Heart right ventricle (tissue), 16 donors: ENCODE data around the gene ALG2. TPM values are rescaled to one million over a fixed set of nuclear protein-coding genes. Genes with fewer than 3 reads are reported as not detected.
"Not testable (repeated sequence)": the region's sequence is repeated elsewhere in the genome, so short reads cannot be mapped to it uniquely, and the experiment has no call there.

Experiments used
- ATAC-seq, 8 donors: fragments of 200-7000 bp; cut with Tn5 transposase; one replicate each; pipeline ENCODE4 v1.9.1; 2020; ENCODE audit warnings: mild to moderate bottlenecking in 8 of 8, moderate library complexity in 8 of 8, moderate number of reproducible peaks in 1 of 8
- DNase-seq, 2 donors: peaks; one replicate each; pipeline ENCODE4 v3.0.0-alpha.2; 2020
- H3K27ac ChIP-seq, 10 donors: fragments of 200-600 bp; sonication (generic) in 2 of 10; one replicate each; pipeline versions ENCODE4 v1.5.0 to v1.8.0; 2020 to 2022; ENCODE audit warnings: mild to moderate bottlenecking in 3 of 10
- H3K27me3 ChIP-seq, 7 donors: fragments of 200-600 bp; one replicate each; pipeline ENCODE4 v1.8.0; 2021 to 2022; ENCODE audit warnings: mild to moderate bottlenecking in 2 of 7
- H3K36me3 ChIP-seq, 9 donors: fragments of 200-600 bp; sonication (generic) in 1 of 9; one replicate each; pipeline versions ENCODE4 v1.5.0 to v1.8.0; 2020 to 2022; ENCODE audit warnings: mild to moderate bottlenecking in 2 of 9
- H3K4me1 ChIP-seq, 9 donors: fragments of 200-600 bp; sonication (generic) in 1 of 9; one replicate each; pipeline versions ENCODE4 v1.5.0 to v1.8.0; 2020 to 2022; ENCODE audit warnings: mild to moderate bottlenecking in 4 of 9
- H3K4me3 ChIP-seq, 10 donors: fragments of 200-600 bp; sonication (generic) in 2 of 10; one replicate each; pipeline versions ENCODE4 v1.5.0 to v1.8.0; 2020 to 2022; ENCODE audit warnings: mild to moderate bottlenecking in 7 of 10, moderate library complexity in 2 of 10
- H3K9me3 ChIP-seq, 11 donors: fragments of 200-600 bp in 10 of 11; sonication (generic) in 2 of 11; one replicate each; pipeline versions ENCODE4 v1.5.0 to v1.8.0; 2013 to 2022; ENCODE audit warnings: mild to moderate bottlenecking in 2 of 11, control low read depth in 1 of 11, moderate library complexity in 1 of 11
- CTCF ChIP-seq, 9 donors: fragments of 200-600 bp; sonication (generic) in 2 of 9; IDR thresholded peaks; one replicate each; pipeline versions ENCODE4 v1.5.0 to v1.8.0; 2021 to 2022; ENCODE audit warnings: antibody characterized with exemption in 9 of 9, mild to moderate bottlenecking in 5 of 9, moderate library complexity in 1 of 9
- WGBS, 2 donors: extraction: QIAGEN DNeasy Blood & Tissue Kit; methylation state at CpG; one replicate each; pipeline ENCODE4 v1.1.7; 2013; ENCODE audit warnings: inconsistent platforms in 1 of 2; 5-methylcytosine and 5-hydroxymethylcytosine counted together
- intact Hi-C, 10 donors: fragments of 100-400 bp; cut with DNase I; formaldehyde crosslinking; loops; one replicate each; pipeline versions ENCODE4 v1.11.1 to v1.14.2; 2022
- polyA plus RNA-seq, 2 donors: library from polyadenylated mRNA; stranded (reverse); fragments of 200-250 nt; gene quantifications; one replicate each; pipeline ENCODE4 v1.2.3, GENCODE V29; 2013
- total RNA-seq, 10 donors: library from RNA; stranded (reverse); fragmentation: NEBNext Ultra II Directional in 3 of 10; extraction: Animal tissue kit (Norgen Biotek cat#: 25700) in 3 of 10; gene quantifications; one replicate each; pipeline versions ENCODE4 v1.2.1 to v1.2.4, GENCODE V29; 2021 to 2023
- donor health status: Arrhythmogenic right ventricular cardiomyopathy.
- donor health status: ischemic (EF 13 %, LVEDD 7.1; RV severe dilation, severe dysfunction).
- donor health status: healthy with polysubstance abuse.
- donor health status: DM: no; HTN: yes; CAD: no.
- donor health status: DM: no; HTN: no; CAD: no.
- donor health status: ischemic (EF 25% LVEDD 6.9; RV normal size, moderate dysfunction).
- donor health status: ischemic (EF 25% LVEDD 5.7; RV mildly dilated, moderate dysfunction).
- donor health status: healthy.
- donor health status: DM: yes; HTN: yes; CAD: no.
- donor health status: Ischemic cardiomyopathy.
- donor health status: ischemic (EF 35%, LVEDD 5.7; RV mildly dilated, moderate dysfunction).
- donor health status: nonischemic (EF 11% LVEDD 7.7; RV severe dilation, severe dysfunction).
- donor health status: DM: yes; HTN: yes; CAD: no.
- donor health status: PGD.
- donor health status: ischemic (EF 29% LVEDD 5.4; RV normal size, mild dysfunction).
- donor health status: nonischemic (EF 23%, LVEDD 6.1; RV moderate dilation, normal function).

ALG2 gene
- total and polyA plus RNA-seq, 12 donors, result 10.6 to 27.3 (median 15.0) TPM

GRCh38 chr9:99244344-99245260 is 22.9 kb upstream of the ALG2 start:
- Histone ChIP-seq H3K4me3 (no peak overlapping the region), H3K27me3 (no peaks in the 10 kb centered on the region), H3K4me1 (peaks cover 0 to 19% (median 12%) of the 10 kb centered on the region in 9 donors), H3K27ac (no peak overlapping the region), H3K9me3 (no peaks in the 10 kb centered on the region), H3K36me3 (peaks cover 0 to 20% (median 0%) of the 10 kb centered on the region in 9 donors)
- ATAC-seq (no peak), DNase-seq (no peak)
- intact Hi-C loops, result no loop called here
- no peak for TF ChIP-seq CTCF (IDR thresholded peaks at IDR 0.05)
- 75 to 80% methylated on average over 3 of the region's 3 CpGs for WGBS, 2 donors

DNA sequence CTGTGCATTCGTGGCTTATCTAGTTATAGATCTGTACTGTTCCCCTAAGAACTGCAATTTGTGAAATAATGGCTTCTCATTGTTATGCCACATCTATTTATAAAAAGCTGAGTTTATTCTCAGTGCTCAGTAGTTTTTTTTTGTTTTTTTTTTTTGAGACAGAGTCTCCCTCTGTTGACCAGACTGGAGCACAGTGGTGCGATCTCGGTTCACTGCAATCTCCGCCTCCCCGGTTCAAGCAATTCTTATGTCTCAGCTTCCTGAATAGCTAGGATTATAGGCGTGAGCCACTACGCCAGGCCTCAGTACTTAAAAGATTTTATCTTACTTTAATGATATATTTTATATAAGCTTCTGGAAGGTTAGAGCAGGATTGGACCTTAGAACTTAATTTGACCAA is 19.4 kb upstream of the ALG2 start:
- ATAC-seq, result no peak
- TF ChIP-seq CTCF (IDR thresholded peaks at IDR 0.05), result peak in 3 of 9 donors; percentile 8 to 40 (median 22)
- 77 to 82% methylated on average over 7 of the region's 7 CpGs for WGBS, 2 donors

DNA sequence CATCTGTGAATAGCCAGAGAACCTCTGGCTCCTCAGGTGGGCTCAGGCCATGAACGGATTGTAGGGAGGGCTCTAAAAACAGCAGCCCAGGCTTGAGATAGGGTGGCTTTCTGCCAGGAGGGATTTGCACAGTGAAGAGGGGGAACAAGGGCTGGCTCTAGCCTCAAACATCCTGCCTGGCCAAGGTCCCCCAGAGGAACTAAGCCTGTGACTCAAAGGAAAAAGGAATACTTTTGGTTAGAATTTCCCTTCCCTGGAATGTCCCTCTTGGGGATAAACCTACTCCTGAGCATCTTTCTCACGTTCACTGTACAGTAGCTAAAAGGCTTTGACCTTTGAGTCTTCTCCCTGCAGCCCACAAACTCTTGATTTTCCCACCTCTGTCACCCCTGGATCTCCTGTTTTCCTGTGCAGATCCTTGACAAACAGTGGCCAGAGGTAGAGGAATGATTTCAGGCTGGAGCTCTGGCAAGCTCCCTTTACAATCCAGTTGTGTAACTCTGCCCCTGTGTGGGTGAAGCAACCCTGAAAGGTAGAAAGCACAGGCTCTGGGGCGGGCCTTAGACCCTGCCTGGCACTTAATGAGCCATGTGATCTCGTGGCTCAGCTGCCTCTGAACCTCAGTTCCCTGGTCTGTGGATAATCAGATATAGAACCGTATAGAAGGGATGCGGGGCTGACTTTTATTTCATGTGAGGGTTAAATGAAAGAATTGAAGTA is 17.8 kb upstream of the ALG2 start:
- ATAC-seq (peak in 7 of 8 donors; percentile 19 to 76 (median 53)), DNase-seq (no peak)
- Histone ChIP-seq H3K4me1 (peaks cover 0 to 40% (median 17%) of the 10 kb centered on the region in 9 donors), H3K36me3 (peaks cover 0 to 30% (median 0%) of the 10 kb centered on the region in 9 donors), H3K9me3 (no peaks in the 10 kb centered on the region), H3K27me3 (no peaks in the 10 kb centered on the region), H3K4me3 (no peak overlapping the region), H3K27ac (peak overlapping the region in 3 of 10 donors; percentile 18 to 31 (median 23))
- WGBS, 2 donors, result 48 to 52% methylated on average over 6 of the region's 6 CpGs
- TF ChIP-seq CTCF (IDR thresholded peaks at IDR 0.05), result no peak
- intact Hi-C loops, result no loop called here

More for the DNA sequence above, 19.4 kb upstream of the ALG2 start:
- no peak for DNase-seq
- H3K36me3 ChIP-seq, result peaks cover 0 to 30% (median 0%) of the 10 kb centered on the region in 9 donors
- no peak overlapping the region for H3K4me3 ChIP-seq
- H3K4me1 ChIP-seq, result peaks cover 0 to 33% (median 17%) of the 10 kb centered on the region in 9 donors
- no peaks in the 10 kb centered on the region for H3K9me3 ChIP-seq
- intact Hi-C loops, result no loop called here
- H3K27me3 ChIP-seq, result no peaks in the 10 kb centered on the region
- H3K27ac ChIP-seq, result no peak overlapping the region

DNA sequence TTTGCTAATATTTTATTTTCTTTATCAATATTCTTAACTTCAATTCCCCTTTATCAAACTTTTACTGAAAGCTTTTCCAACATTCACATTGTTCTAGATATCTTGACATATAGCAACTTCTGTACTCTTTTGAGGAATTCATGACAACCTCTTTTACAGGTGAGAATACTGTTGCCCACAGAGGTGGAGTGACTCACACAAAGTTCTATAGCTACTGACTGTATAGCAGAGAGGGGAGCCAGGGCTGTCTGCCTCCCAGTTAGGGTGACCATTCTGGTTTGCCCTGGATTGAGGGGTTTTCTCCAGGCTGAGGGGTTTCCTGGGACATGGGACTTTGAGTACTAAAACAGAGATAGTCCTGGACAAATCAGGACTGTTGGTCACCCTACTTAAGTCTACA is 16.6 kb upstream of the ALG2 start:
- peaks cover 0 to 33% (median under 1%) of the 10 kb centered on the region in 9 donors for H3K36me3 ChIP-seq

GRCh38 chr9:99237849-99238248 is 16.1 kb upstream of the ALG2 start:
- 96% methylated on average over 4 of the region's 4 CpGs for WGBS, 2 donors
- intact Hi-C loops, result not testable (repeated sequence)

More for the DNA sequence above, 16.6 kb upstream of the ALG2 start:
- Histone ChIP-seq H3K4me1 (peaks cover 0 to 41% (median 17%) of the 10 kb centered on the region in 9 donors), H3K4me3 (no peak overlapping the region), H3K9me3 (no peaks in the 10 kb centered on the region), H3K27me3 (no peaks in the 10 kb centered on the region), H3K27ac (no peak overlapping the region)
- DNase-seq (no peak), ATAC-seq (no peak)
- intact Hi-C loops, result no loop called here
- no peak for TF ChIP-seq CTCF (IDR thresholded peaks at IDR 0.05)

More at GRCh38 chr9:99237849-99238248, 16.1 kb upstream of the ALG2 start:
- not testable (repeated sequence) for H3K27ac ChIP-seq, H3K4me3 ChIP-seq, H3K27me3 ChIP-seq, DNase-seq, ATAC-seq, H3K9me3 ChIP-seq
- H3K4me1 ChIP-seq, result peaks cover 0 to 41% (median 17%) of the 10 kb centered on the region in 9 donors
- H3K36me3 ChIP-seq, result peaks cover 0 to 38% (median 5%) of the 10 kb centered on the region in 9 donors
